Neural progenitor cell (in vitro differentiated cells): Measurements from ENCODE around the gene RAD51B.

Experiments used
- CTCF ChIP-seq: fragments of 200-600 bp; sonication (generic); IDR thresholded peaks from 2 replicates; pipeline ENCODE4 v1.5.1; 2017; ENCODE audit warnings: antibody characterized with exemption, mild to moderate bottlenecking
- EZH2 ChIP-seq: fragments of 200-600 bp; sonication (generic); IDR thresholded peaks from 2 replicates; pipeline ENCODE4 v1.6.1; 2017; ENCODE audit warnings: antibody characterized with exemption, mild to moderate bottlenecking, moderate library complexity
- EZH2phosphoT487 ChIP-seq: fragments of 200-600 bp; sonication (generic); IDR thresholded peaks from 2 replicates; pipeline ENCODE4 v1.6.1; 2017; ENCODE audit warnings: antibody characterized with exemption

GRCh38 chr14:68623307-68623706 is 803.7 kb downstream of the RAD51B start:
- TF ChIP-seq CTCF (no peak), EZH2 (no peak), EZH2phosphoT487 (no peak)
